Pancreas (tissue), 10 donors: Measurements from ENCODE around the gene WRNIP1. TPM values are rescaled to one million over a fixed set of nuclear protein-coding genes. Genes with fewer than 3 reads are reported as not detected.

Experiments
- ATAC-seq, 4 donors: fragments of 200-7000 bp; cut with Tn5 transposase; one replicate each; pipeline versions ENCODE4 v1.8.0 to v1.9.1; 2020; ENCODE audit warnings: mild to moderate bottlenecking in 4 of 4, moderate library complexity in 4 of 4
- DNase-seq, 6 donors: peaks; one replicate each; pipeline ENCODE4 v3.0.0-alpha.2; 2020
- FAIRE-seq: peaks from 2 replicates; lab custom pipeline; 2012; peaks lifted over from hg19 to GRCh38; lab: Jason Lieb, UNC
- H3K27ac ChIP-seq, 4 donors: fragments of 200-600 bp; sonication (generic); 1 replicate in 3 of 4; 2 replicates in 1 of 4; pipeline versions ENCODE4 v1.5.0 to v1.8.0; 2020
- H3K27me3 ChIP-seq, 4 donors: fragments of 200-600 bp; one replicate each; pipeline ENCODE4 v1.8.0; 2021
- H3K36me3 ChIP-seq, 3 donors: fragments of 200-600 bp; sonication (generic) in 1 of 3; one replicate each; pipeline versions ENCODE4 v1.5.0 to v1.8.0; 2020 to 2021
- H3K4me1 ChIP-seq, 3 donors: fragments of 200-600 bp; one replicate each; pipeline ENCODE4 v1.8.0; 2021
- H3K4me3 ChIP-seq, 4 donors: fragments of 200-600 bp; sonication (generic) in 2 of 4; one replicate each; pipeline versions ENCODE4 v1.5.0 to v1.8.0; 2020 to 2021
- H3K9me3 ChIP-seq, 4 donors: fragments of 200-600 bp; one replicate each; pipeline ENCODE4 v1.8.0; 2021
- CTCF ChIP-seq, 4 donors: fragments of 200-600 bp; sonication (generic) in 3 of 4; IDR thresholded peaks; one replicate each; pipeline versions ENCODE4 v1.5.0 to v1.8.0; 2021; ENCODE audit warnings: antibody characterized with exemption in 4 of 4
- WGBS, 2 donors: extraction: QIAGEN DNeasy Blood & Tissue Kit; methylation state at CpG; one replicate each; pipeline ENCODE4 v1.1.7; 2013; 5-methylcytosine and 5-hydroxymethylcytosine counted together
- intact Hi-C, 3 donors: fragments of 100-400 bp; cut with DNase I; formaldehyde crosslinking; loops; one replicate each; pipeline versions ENCODE4 v1.11.1 to v1.14.2; 2022
- polyA plus RNA-seq, 2 donors: library from polyadenylated mRNA; stranded (reverse); fragments of 200-250 nt; gene quantifications; one replicate each; pipeline ENCODE4 v1.2.3, GENCODE V29; 2013
- total RNA-seq, 6 donors: library from RNA; stranded (reverse); fragmentation: NEBNext Ultra II Directional in 4 of 6; extraction: Animal tissue kit (Norgen Biotek cat#: 25700) in 4 of 6; gene quantifications; one replicate each; pipeline versions ENCODE4 v1.2.1 to v1.2.4, GENCODE V29; 2021 to 2023
- donor health status: healthy with polysubstance abuse.
- donor health status: DM: no; HTN: no; CAD: no; lungs with moderate emphysema.
- donor health status: DM: no; HTN: no; CAD: no.
- donor health status: control.
- donor health status: control.
- donor health status: Bipolar disorder and iron deficiency.
- donor health status: DM: yes; HTN: yes; CAD: no.
- donor health status: DM: no; HTN: no; CAD: no.
- donor health status: DM: no; HTN: no; CAD: no.
- donor health status: DM: yes; HTN: yes; CAD: no.

Gene WRNIP1
- total and polyA plus RNA-seq, 8 donors, result 19.2 to 45.7 (median 23.8) TPM

GRCh38 chr6:2767657-2768524 lies 2.7 kb downstream of the WRNIP1 start:
- TF ChIP-seq CTCF (IDR thresholded peaks at IDR 0.05), result no peak
- peaks cover 0 to 6% (median 0%) of the 10 kb centered on the region in 3 donors for H3K36me3 ChIP-seq
- DNase-seq, result no peak
- no peak overlapping the region for H3K27ac ChIP-seq
- FAIRE-seq, result no peak
- intact Hi-C loops, result no loop called here
- H3K9me3 ChIP-seq, result no peaks in the 10 kb centered on the region
- H3K4me3 ChIP-seq, result peak overlapping the region in 2 of 4 donors; percentile 89 to 90
- peaks cover 10 to 32% (median 25%) of the 10 kb centered on the region in 3 donors for H3K4me1 ChIP-seq
- no peaks in the 10 kb centered on the region for H3K27me3 ChIP-seq
- 33 to 38% methylated on average over 9 of the region's 9 CpGs for WGBS, 2 donors
- no peak for ATAC-seq

- 32 to 40% methylated on average over 6 of the region's 6 CpGs for WGBS, 2 donors
- no peak overlapping the region for H3K27ac ChIP-seq
- intact Hi-C loops, result no loop called here
Observed at GRCh38 chr6:2768696-2769095, 3.5 kb downstream of the WRNIP1 start.

GRCh38 chr6:2770171-2770570 lies 5.0 kb downstream of the WRNIP1 start:
- no peak overlapping the region for H3K27ac ChIP-seq
- peaks cover 10 to 32% (median 22%) of the 10 kb centered on the region in 3 donors for H3K4me1 ChIP-seq
- FAIRE-seq, result no peak

More at GRCh38 chr6:2768696-2769095, 3.5 kb downstream of the WRNIP1 start:
- DNase-seq (no peak), FAIRE-seq (no peak), ATAC-seq (no peak)
- Histone ChIP-seq H3K4me3 (no peak overlapping the region), H3K27me3 (no peaks in the 10 kb centered on the region), H3K36me3 (peaks cover 0 to 6% (median 0%) of the 10 kb centered on the region in 3 donors), H3K4me1 (peaks cover 10 to 32% (median 25%) of the 10 kb centered on the region in 3 donors), H3K9me3 (no peaks in the 10 kb centered on the region)
- TF ChIP-seq CTCF (IDR thresholded peaks at IDR 0.05), result no peak

GRCh38 chr6:2771079-2771478 lies 5.9 kb downstream of the WRNIP1 start:
- no peak overlapping the region for H3K4me3 ChIP-seq
- no peaks in the 10 kb centered on the region for H3K9me3 ChIP-seq
- intact Hi-C loops, result no loop called here
- no peak for FAIRE-seq
- no peak for TF ChIP-seq CTCF (IDR thresholded peaks at IDR 0.05)
- no peak for ATAC-seq
- peaks cover 10 to 32% (median 22%) of the 10 kb centered on the region in 3 donors for H3K4me1 ChIP-seq
- H3K36me3 ChIP-seq, result peaks cover 0 to 6% (median 0%) of the 10 kb centered on the region in 3 donors
- H3K27ac ChIP-seq, result no peak overlapping the region
- no peaks in the 10 kb centered on the region for H3K27me3 ChIP-seq
- no peak for DNase-seq
- 84 to 89% methylated on average over 4 of the region's 4 CpGs for WGBS, 2 donors

More at GRCh38 chr6:2770171-2770570, 5.0 kb downstream of the WRNIP1 start:
- H3K36me3 ChIP-seq, result peaks cover 0 to 6% (median 0%) of the 10 kb centered on the region in 3 donors
- no peak for TF ChIP-seq CTCF (IDR thresholded peaks at IDR 0.05)
- H3K9me3 ChIP-seq, result no peaks in the 10 kb centered on the region
- ATAC-seq (no peak), DNase-seq (peak in 2 of 6 donors; percentile 48 to 71)
- 59 to 65% methylated on average over 13 of the region's 13 CpGs for WGBS, 2 donors
- H3K4me3 ChIP-seq, result no peak overlapping the region
- H3K27me3 ChIP-seq, result no peaks in the 10 kb centered on the region
- intact Hi-C loops, result no loop called here
